HG03571 (cell line): Measurements from ENCODE around the gene DGKB.

ENCODE experiments used
- ATAC-seq: cut with Tn5 transposase; IDR thresholded peaks from one replicate; pipeline ENCODE4 v1.9.1; 2021; ENCODE audit not compliant: unreplicated experiment

The DGKB gene

GRCh38 chr7:14407246-14408015 lies 495.1 kb downstream of the DGKB start:
- no peak for ATAC-seq

GRCh38 chr7:14403587-14403986 lies 499.0 kb downstream of the DGKB start:
- ATAC-seq: no peak

- ATAC-seq: no peak
Observed at GRCh38 chr7:14400271-14400670, 502.3 kb downstream of the DGKB start.

- no peak for ATAC-seq
Observed at GRCh38 chr7:14398526-14398925, 504.0 kb downstream of the DGKB start.

GRCh38 chr7:14395860-14396259 lies 506.7 kb downstream of the DGKB start:
- ATAC-seq: no peak

- no peak for ATAC-seq
Observed at GRCh38 chr7:14394786-14395185, 507.8 kb downstream of the DGKB start.

GRCh38 chr7:14389595-14389994 lies 513.0 kb downstream of the DGKB start:
- no peak for ATAC-seq

- ATAC-seq: no peak
Observed at GRCh38 chr7:14389181-14389591, 513.4 kb downstream of the DGKB start.

GRCh38 chr7:14385074-14385473 lies 517.5 kb downstream of the DGKB start:
- ATAC-seq: no peak

GRCh38 chr7:14381936-14382335 lies 520.6 kb downstream of the DGKB start:
- ATAC-seq: no peak

GRCh38 chr7:14381306-14381705 lies 521.2 kb downstream of the DGKB start:
- ATAC-seq: no peak

- no peak for ATAC-seq
Observed at GRCh38 chr7:14380881-14381280, 521.7 kb downstream of the DGKB start.

GRCh38 chr7:14377646-14378266 lies 524.8 kb downstream of the DGKB start:
- ATAC-seq: no peak

- no peak for ATAC-seq
Observed at GRCh38 chr7:14376711-14377110, 525.8 kb downstream of the DGKB start.

- ATAC-seq: no peak
Observed at GRCh38 chr7:14375998-14376397, 526.6 kb downstream of the DGKB start.

GRCh38 chr7:14374336-14374735 lies 528.2 kb downstream of the DGKB start:
- no peak for ATAC-seq

GRCh38 chr7:14368285-14368684 lies 534.3 kb downstream of the DGKB start:
- no peak for ATAC-seq

GRCh38 chr7:14351167-14351566 lies 551.4 kb downstream of the DGKB start:
- ATAC-seq: no peak

- no peak for ATAC-seq
Observed at GRCh38 chr7:14341200-14341775, 561.3 kb downstream of the DGKB start.

GRCh38 chr7:14340393-14341074 lies 562.0 kb downstream of the DGKB start:
- ATAC-seq: no peak

GRCh38 chr7:14339861-14340260 lies 562.7 kb downstream of the DGKB start:
- ATAC-seq: no peak

GRCh38 chr7:14336256-14336655 lies 566.3 kb downstream of the DGKB start:
- no peak for ATAC-seq
